ENCODE measurements around the gene DSCAM.

DSCAM gene

GRCh38 chr21:40696246-40696645, 150.7 kb downstream of the DSCAM start:
- no peak for DNase-seq

GRCh38 chr21:40689840-40690360, 157.1 kb downstream of the DSCAM start:
- DNase-seq = no peak

DNA sequence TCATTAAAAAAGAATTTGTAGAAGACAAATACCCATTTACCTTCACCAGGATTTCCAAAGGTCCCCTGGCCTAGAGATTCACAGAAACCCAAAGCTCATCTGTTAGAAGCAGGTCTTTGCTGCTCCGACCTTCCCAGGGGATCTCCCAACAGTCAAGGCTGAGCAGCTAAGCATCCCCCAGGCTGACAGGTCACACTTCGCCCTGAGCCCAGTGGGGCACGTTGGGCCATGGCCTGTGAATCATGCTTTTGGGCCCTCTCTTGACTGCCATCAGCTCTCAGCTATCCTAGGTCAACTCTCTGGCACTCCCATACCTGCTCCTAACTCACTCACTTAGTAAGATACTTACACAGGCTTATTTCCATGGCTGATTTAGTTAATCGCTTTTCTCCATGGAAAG, 157.7 kb downstream of the DSCAM start:
- DNase-seq = no peak

DNA sequence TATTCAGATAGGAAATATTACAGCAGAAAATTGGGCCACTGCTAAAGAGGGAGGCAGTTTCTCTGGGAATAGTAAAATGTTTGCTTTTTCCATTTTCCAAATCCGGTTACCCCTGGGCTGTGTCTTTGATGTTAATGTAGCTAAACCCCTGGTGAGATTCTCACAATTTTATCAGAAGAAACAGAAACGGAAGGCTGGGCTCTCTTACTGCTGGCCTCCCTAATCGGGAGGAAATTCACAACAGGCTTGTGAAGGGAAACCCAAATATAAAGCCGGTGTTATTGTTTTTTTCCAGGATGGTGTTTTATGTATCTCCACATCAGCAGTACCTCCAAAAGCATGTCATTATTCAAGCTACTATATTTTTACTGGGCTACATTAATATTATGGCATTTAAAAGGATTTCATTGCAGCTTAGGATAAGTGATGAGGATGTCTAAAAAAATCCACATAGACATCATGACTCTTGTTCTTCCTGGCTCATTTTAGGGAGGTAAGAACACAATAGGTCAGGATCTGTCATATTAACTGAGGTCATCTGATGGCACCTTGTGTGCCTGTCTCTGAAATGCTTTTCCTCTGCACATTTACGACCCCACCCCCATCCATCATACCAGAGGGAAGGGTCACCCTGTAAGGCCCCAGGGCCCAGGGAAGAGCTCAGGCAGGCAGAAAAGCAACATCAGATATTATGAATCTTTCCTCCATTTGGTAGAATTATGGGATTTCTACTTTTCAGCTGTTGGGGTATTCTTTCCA, 158.7 kb downstream of the DSCAM start:
- DNase-seq = no peak

DNA sequence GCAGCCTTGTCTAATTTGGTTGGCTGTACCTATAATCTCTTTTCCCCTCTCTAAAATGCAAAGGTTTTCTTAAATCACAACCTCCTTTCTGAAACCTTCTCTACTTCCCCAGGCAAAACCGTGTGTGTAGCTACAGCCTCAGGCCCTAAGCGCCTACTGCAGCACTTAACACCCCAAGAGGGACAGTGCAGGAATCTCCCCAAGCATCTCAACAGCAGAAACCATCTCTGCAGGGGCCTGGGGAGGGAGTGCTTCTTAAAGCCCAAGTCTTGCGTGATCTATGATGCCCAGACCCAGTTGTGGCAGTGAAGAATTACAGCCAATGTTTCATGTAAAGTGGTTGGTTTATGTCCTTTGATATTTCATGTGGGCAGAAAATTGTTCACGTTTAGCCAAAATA, 159.3 kb downstream of the DSCAM start:
- DNase-seq = no peak

- no peak for DNase-seq
These were observed 160.4 kb downstream of the DSCAM start for GRCh38 chr21:40686526-40686925.

GRCh38 chr21:40685141-40685540, 161.8 kb downstream of the DSCAM start:
- no peak for DNase-seq

GRCh38 chr21:40684726-40685125, 162.2 kb downstream of the DSCAM start:
- DNase-seq = no peak

DNA sequence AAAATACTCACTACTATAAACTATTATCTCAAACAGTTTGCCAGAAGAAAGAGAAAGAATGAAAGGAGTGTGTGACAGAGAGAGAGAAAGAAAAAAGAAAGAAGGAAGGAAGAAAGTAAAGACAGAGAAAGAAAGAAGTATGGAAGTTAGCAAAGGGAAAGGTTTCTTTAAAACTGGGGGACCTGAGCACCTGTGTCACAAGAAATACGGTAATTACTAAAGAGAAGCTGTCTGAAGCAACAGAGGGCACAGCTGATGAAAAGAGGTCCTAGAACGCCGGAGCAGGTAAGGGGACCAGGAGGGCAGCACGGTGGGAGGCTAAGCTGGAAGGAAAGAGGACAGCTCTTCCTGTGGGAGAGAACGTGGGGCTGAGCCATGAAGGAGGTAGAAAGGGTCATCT, 163.6 kb downstream of the DSCAM start:
- DNase-seq = no peak

DNA sequence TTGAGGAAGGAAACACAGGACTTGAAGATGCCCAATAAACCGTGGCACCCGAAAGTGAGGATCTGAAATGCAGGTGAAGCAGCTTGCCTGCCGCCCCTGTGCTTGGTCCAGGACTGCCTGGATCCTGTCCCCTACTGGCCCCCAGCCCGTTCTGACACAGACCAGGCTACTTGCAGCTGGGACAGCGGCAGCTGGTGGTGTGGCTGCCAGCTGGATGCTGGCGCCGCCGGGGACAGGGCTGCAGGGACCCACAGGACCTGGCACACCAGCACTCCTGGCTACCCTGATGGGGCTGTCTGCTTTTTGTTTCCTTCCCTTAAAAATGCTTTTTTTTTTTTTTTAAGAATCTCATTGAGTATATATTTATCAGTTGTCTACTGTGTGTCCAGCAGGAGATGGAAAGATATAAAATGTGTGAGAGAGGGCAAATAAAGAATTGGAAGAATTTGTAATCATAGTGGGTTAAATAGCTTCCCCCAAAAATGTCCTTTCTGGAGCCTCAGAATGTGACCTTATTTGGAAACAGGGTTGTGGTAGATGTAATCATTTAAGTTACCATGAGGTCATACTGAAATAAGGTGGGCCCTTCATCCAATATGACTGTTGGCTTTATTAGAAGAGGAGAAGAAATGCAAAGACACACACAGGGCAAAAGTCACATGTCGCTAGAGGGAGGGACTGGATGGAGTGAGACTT, 165.6 kb downstream of the DSCAM start:
- DNase-seq = no peak

DNA sequence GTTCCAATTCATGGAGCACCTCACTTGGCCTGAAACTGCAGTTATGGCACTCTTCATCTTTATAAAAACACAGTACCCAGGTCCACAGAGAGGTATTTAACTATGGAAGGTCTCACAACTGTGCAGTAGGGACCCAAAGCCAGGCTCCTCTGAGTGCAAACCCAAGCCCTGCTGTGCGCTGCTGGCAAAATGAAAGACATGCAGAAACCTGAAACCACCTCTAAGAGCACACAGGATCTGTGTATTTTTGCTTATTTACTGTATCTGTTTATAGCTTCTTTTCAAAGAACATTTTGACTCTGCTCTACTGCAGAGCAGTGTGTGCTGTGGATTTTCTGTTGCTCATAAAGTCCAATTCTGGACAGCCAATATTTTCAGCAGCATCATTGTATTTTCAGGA, 166.6 kb downstream of the DSCAM start:
- DNase-seq = no peak

DNA sequence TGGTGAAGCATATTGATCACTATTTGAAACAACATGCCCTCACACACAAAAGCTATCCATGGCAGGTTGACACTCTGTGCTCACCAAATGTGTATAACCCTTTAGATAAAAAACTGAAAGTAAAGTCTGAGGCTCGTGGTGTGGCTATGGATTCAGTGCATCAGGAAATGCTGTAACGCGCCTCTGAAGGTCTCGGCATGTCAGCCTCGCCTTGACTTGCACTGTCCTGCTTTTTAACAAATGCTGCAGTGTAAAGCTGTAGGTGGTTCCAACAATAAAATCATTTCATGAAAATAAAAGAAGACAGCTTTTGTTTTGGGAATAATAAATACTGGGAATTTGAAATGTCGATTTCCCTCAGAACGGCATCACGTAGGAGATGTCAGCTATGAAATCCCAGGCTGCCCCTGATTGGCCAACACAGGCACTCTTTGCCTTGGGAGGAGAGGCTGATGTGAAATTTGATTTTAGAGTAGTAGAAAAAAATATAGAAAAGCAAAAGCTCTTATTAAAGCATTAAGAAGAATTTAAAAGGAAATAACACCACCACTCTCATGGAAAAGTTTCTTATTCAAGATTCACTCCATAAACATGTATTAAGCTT, 168.2 kb downstream of the DSCAM start:
- no peak for DNase-seq

DNA sequence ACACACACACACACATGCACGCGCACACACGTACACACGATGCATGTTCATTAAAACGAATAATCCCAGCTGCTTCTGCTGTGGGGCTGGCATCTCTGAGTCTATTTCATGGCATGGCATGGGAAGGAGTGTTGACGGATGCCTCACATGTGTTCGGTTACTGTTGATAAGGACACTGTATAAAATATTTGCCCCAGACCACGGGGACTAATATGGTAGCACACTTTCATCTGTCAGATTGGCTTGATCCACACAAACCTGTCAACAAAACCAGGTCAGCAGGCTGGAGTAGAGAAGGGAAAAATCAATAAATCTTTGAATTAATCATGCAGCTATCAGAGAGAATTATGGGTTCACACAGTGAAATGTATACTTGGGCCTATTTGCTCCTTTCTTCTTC, 171.9 kb downstream of the DSCAM start:
- no peak for DNase-seq

- DNase-seq = no peak
These were observed 174.4 kb downstream of the DSCAM start for GRCh38 chr21:40672602-40673001.

DNA sequence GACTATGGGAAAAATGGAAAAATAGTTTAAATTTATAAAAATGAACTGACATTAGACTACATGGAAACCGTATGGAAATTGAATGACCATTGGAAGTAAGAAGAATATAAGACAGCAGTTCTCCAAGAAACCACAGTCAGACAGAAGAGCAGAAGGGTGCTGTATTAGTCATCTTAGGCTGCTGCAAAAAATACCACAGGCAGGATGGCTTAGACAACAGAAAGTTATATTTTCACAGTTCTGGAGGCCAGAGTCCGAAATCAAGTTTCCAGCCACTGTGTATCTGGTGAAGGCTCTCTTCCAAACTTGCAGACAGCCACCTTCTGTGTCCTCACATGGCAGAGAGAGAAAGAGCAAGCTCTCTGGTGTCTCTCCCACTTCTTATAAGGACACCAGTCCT, 175.2 kb downstream of the DSCAM start:
- DNase-seq = no peak

DNA sequence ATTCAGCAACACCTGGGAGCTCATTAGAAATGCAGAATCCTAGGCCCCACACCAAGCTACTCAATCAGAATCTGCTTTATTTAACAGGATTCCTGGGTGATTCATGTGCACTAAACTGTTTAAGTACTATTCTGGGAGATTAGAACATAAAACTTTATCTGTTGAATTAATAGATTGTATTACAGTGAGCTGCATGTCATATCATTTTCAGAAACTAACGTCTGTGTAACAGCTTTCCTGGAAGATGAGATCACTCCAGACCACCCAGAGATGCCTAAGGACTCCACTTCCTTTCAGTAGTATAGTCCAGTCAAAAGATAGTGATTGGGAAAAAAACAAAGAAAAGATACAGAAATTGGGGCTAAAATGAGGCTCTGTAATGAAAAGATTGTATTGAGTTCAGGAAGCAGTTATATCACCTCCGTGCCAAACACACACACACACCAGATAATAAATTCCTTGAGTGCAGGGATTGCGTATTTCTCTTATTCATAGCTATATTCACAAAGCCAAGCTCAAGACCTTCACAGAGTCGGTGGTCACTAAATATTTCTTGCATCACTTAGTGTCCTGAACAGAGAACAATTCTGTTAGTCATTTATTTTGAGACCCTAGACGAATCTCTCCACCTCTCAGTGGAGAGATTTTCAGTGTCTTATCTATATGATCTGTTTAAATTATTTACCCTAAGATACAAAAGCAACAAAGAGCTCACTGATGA, 178.2 kb downstream of the DSCAM start:
- no peak for DNase-seq

DNA sequence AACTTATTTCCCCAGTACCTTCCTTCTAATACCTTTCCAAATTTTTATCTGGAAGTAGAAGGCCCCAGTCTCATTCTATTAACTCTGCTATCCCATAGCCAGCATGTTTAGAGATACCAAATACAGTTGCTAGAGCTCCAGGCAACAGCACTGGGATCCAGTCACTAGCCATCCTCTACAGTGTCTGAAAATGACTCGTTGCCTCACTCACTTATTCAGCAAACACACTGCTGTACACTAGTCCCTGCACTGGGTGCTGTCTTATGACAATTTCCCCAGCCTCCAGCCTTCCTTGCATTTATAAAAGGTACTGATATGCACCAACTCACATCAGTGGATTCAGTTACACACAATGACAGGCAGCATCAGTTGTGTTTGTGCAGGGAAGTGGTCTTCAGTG, 179.0 kb downstream of the DSCAM start:
- no peak for DNase-seq

DNA sequence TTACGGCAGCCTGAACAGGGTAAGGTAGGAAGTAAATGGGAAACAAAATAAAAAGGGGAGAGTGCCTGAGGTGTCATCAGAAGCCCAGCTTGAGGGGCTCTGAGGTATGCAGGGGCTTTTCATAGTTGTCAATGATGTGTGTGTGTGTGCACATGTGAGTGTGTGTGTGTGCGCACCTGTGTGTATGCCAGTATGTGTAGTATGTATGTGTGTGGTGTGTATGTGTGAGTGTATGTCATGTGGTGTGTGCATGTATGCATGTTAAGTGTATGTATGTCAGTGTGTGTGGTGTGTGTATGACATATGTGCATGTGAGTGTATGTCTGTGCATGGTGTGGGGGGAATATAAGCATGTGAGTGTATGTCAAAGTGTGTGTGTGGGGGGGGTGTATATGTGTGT, 184.1 kb downstream of the DSCAM start:
- DNase-seq = no peak

DNA sequence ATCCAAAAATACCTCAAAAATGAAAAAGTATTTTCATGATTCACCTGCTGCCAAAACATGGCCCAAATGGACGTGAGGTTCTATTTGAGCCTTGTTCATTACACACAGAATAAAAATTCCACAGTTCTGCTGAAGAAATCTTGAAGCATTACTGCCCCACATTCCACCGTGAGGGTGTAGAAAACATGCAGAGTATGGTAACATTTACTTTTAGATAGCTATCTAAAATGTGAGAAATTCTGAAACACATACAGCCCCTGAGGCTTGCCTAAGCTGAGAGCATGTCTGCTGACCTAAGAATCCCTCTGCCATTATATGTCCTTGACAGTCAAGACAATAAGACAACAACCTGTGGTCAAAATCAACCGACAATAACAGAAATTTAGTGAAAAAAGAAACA, 186.5 kb downstream of the DSCAM start:
- DNase-seq = no peak

DNA sequence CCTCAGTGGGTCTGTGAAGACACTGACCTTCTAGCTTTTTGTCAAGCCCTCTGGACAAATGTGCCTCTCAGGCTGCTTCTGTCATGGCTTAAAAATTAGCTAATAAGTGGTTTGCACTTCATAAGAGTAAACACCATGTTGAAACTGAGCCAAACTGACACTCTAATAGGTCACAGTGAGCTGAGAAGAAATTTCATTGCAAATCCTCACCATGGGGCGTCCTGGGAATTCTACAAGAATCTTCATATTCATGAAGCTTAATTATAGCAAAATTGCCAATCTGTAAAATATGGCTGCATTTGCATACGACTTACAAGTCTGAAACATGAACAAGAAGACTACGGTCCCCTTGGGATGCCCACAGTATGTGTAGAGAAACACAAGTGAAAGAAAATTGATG, 188.6 kb downstream of the DSCAM start:
- DNase-seq = no peak

- DNase-seq = no peak
These were observed 194.5 kb downstream of the DSCAM start for GRCh38 chr21:40652436-40652835.

DNA sequence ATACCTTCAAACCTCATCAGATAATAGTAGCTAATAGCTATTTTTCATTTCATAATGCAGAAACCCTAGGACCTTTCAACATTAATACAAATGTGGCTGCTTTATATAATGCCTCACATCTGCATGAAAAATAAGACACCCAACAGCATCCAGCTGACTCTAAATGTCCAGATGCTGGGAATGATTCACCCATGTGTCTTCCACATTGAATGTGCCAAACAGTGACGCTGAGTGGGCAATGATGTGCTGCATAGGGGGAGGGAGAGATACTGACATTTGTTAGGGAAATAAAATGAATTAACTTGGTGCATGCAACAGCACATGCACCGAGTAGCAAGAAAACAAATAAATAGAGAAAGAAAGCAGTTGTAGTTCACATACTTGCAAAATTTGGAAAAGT, 199.3 kb downstream of the DSCAM start:
- no peak for DNase-seq

GRCh38 chr21:40646651-40647050, 200.3 kb downstream of the DSCAM start:
- DNase-seq = no peak
